Endothelial cell of umbilical vein (primary cell): ENCODE measurements around the gene TIMELESS. TPM values are rescaled to one million over a fixed set of nuclear protein-coding genes. Genes with fewer than 3 reads are reported as not detected.

Experiments
- BruUV-seq: library from RNA; stranded (reverse); fragments of 400-500 nt; replicated peaks from 2 replicates; lab custom pipeline; 2021; lab: Mats Ljungman, UMichigan
- CTCF ChIA-PET: fragments of 300-600, 350-600 bp; sonication (Branson Sonifier 250); formaldehyde crosslinking; loops from one replicate; lab custom pipeline; 2021; ENCODE audit warnings: antibody characterized with exemption, inconsistent platforms; lab: Charles Lee
- POLR2A ChIA-PET: fragments of 300-600, 350-600 bp; sonication (Branson Sonifier 250); formaldehyde crosslinking; loops from one replicate; lab custom pipeline; 2021; ENCODE audit warnings: antibody characterized with exemption, inconsistent platforms; lab: Charles Lee
- DNase-seq: peaks from one replicate; pipeline ENCODE4 v3.0.0-alpha.2; 2011; ENCODE audit warnings: low read depth, low spot score
- FAIRE-seq: peaks from 2 replicates; lab custom pipeline; 2011; peaks lifted over from hg19 to GRCh38; lab: Jason Lieb, UNC
- H2AFZ ChIP-seq: 2 replicates; pipeline ENCODE4 v1.6.0; 2012; ENCODE audit warnings: low read depth, low read length, control low read depth, inconsistent platforms
- H3K27ac ChIP-seq: 2 replicates; pipeline ENCODE4 v1.5.1; 2011; ENCODE audit warnings: low read depth, mild to moderate bottlenecking, control low read depth, low read length, moderate library complexity; ENCODE audit not compliant: insufficient read depth
- H3K27me3 ChIP-seq, 2 experiments: 2 replicates each; pipeline versions ENCODE4 v1.6.0 to v1.6.1; 2011; ENCODE audit warnings: low read length in 2 of 2, mixed read lengths in 1 of 2; ENCODE audit not compliant: control insufficient read depth in 2 of 2, insufficient read depth in 2 of 2
- H3K36me3 ChIP-seq, 2 experiments: 2 replicates in 1 of 2; 3 replicates in 1 of 2; pipeline ENCODE4 v1.5.1; 2011; ENCODE audit warnings: low read length in 2 of 2, mild to moderate bottlenecking in 1 of 2, moderate library complexity in 1 of 2; ENCODE audit not compliant: control insufficient read depth in 2 of 2, insufficient read depth in 2 of 2; ENCODE audit errors: extremely low read depth in 1 of 2
- H3K4me1 ChIP-seq: 3 replicates; pipeline ENCODE4 v1.5.1; 2011; ENCODE audit warnings: mild to moderate bottlenecking, low read length; ENCODE audit not compliant: control insufficient read depth, insufficient read depth; ENCODE audit errors: extremely low read depth
- H3K4me2 ChIP-seq: 2 replicates; pipeline ENCODE4 v1.6.1; 2011; ENCODE audit warnings: low read length, control low read depth, mixed read lengths; ENCODE audit not compliant: insufficient read depth
- H3K4me3 ChIP-seq, 3 experiments: fragments of 200-600 bp in 1 of 3; sonication (generic), shearing (Covaris generic) in 1 of 3; replicated peaks in 1 of 3; 2 replicates each; pipeline ENCODE4 v1.5.1; 2011 to 2016; ENCODE audit warnings: control low read depth in 3 of 3, low read length in 3 of 3, mild to moderate bottlenecking in 2 of 3, inconsistent platforms in 1 of 3, low read depth in 1 of 3, moderate library complexity in 1 of 3; ENCODE audit not compliant: insufficient read depth in 1 of 3
- H3K79me2 ChIP-seq: 2 replicates; pipeline ENCODE4 v1.6.0; 2012; ENCODE audit warnings: low read length, inconsistent platforms; ENCODE audit not compliant: control insufficient read depth, insufficient read depth
- H3K9ac ChIP-seq: replicated peaks from 2 replicates; pipeline ENCODE3; 2011; ENCODE audit warnings: low read length, control low read depth; ENCODE audit not compliant: insufficient read depth; ENCODE audit errors: extremely low read depth
- H3K9me1 ChIP-seq: replicated peaks from 3 replicates; pipeline ENCODE4 v1.6.0; 2011; ENCODE audit warnings: mild to moderate bottlenecking, low read length; ENCODE audit not compliant: control insufficient read depth, insufficient read depth; ENCODE audit errors: extremely low read depth
- H3K9me3 ChIP-seq: replicated peaks from 2 replicates; pipeline ENCODE4 v1.5.1; 2012; ENCODE audit warnings: low read length, inconsistent platforms; ENCODE audit not compliant: control insufficient read depth, insufficient read depth
- H4K20me1 ChIP-seq: replicated peaks from 2 replicates; pipeline ENCODE3; 2011; ENCODE audit warnings: mild to moderate bottlenecking, low read length; ENCODE audit not compliant: control insufficient read depth, insufficient read depth; ENCODE audit errors: extremely low read depth
- CTCF ChIP-seq, 2 donors: IDR thresholded peaks; 1 replicate in 1 of 2; 2 replicates in 1 of 2; pipeline ENCODE4 v1.5.1; 2011; ENCODE audit warnings: low read length in 2 of 2, mild to moderate bottlenecking in 2 of 2, moderate library complexity in 2 of 2, control low read depth in 1 of 2, inconsistent platforms in 1 of 2, low read depth in 1 of 2; ENCODE audit not compliant: insufficient read depth in 1 of 2; ENCODE audit errors: extremely low read depth in 1 of 2
- EZH2 ChIP-seq: IDR thresholded peaks from 2 replicates; pipeline ENCODE4 v1.6.1; 2012; ENCODE audit warnings: borderline replicate concordance, low read depth, mild to moderate bottlenecking, moderate library complexity, low read length, inconsistent platforms; ENCODE audit not compliant: severe bottlenecking
- FOS ChIP-seq: IDR thresholded peaks from 2 replicates; pipeline ENCODE4 v1.6.1; 2011; ENCODE audit warnings: mild to moderate bottlenecking, low read length, moderate library complexity, borderline replicate concordance; ENCODE audit not compliant: insufficient read depth
- GATA2 ChIP-seq: IDR thresholded peaks from 2 replicates; pipeline ENCODE4 v1.7.0; 2011; ENCODE audit warnings: low read depth, mild to moderate bottlenecking, moderate library complexity, mixed read lengths, low read length; ENCODE audit not compliant: insufficient read length, insufficient read depth
- JUN ChIP-seq: IDR thresholded peaks from 2 replicates; pipeline ENCODE4 v1.6.1; 2011; ENCODE audit warnings: borderline replicate concordance, low read depth; ENCODE audit not compliant: insufficient read length, insufficient read depth
- MAX ChIP-seq: IDR thresholded peaks from 2 replicates; pipeline ENCODE4 v1.6.1; 2011; ENCODE audit not compliant: insufficient read depth, insufficient read length
- MYC ChIP-seq: IDR thresholded peaks from one replicate; pipeline ENCODE4 v1.6.1; 2011; ENCODE audit warnings: mild to moderate bottlenecking, low read depth, low read length
- POLR2A ChIP-seq: IDR thresholded peaks from 2 replicates; pipeline ENCODE4 v1.6.1; 2012; ENCODE audit warnings: low read depth, mild to moderate bottlenecking, control low read depth, low read length
- POLR2AphosphoS5 ChIP-seq: IDR thresholded peaks from 2 replicates; pipeline ENCODE4 v1.6.1; 2012; ENCODE audit warnings: low read depth, mild to moderate bottlenecking, control low read depth, low read length, moderate library complexity; ENCODE audit not compliant: insufficient read depth
- dilution Hi-C: fragments of 300-500 bp; cut with MboI; formaldehyde crosslinking; loops from one replicate; pipeline ENCODE4 v1.15.0; 2019; ENCODE audit warnings: low sequenced_read_pairs; ENCODE audit not compliant: extremely low pct_ligation_motif_present
- intact Hi-C: fragments of 100-400 bp; cut with micrococcal nuclease; formaldehyde crosslinking; loops from one replicate; pipeline ENCODE4 v1.10.0; 2022
- polyA plus RNA-seq, 4 experiments: library from polyadenylated mRNA; depleted of rRNA in 3 of 4; stranded (reverse) in 3 of 4; unstranded in 1 of 4; fragments of >200 nt; gene quantifications; 2 replicates each; pipeline versions ENCODE4 v1.2.1 to v1.2.3, GENCODE V29; 2011 to 2012; ENCODE audit warnings: missing spikeins in 1 of 4
- total RNA-seq: library from RNA; stranded (reverse); gene quantifications from 2 replicates; pipeline ENCODE4 v1.2.3, GENCODE V29; 2021

Gene TIMELESS
- total and polyA plus RNA-seq, 2 donors (not counting 3 experiments of a cell fraction or from before 2014, with no cell fraction given) = 6.1 to 28.2 TPM

- no TSS peak for BruUV-seq
- Histone ChIP-seq H3K36me3 (no peaks in the 10 kb centered on the region), H3K4me3 (no peak overlapping the region), H3K27me3 (peaks cover 0 to 5% of the 10 kb centered on the region in 2 experiments), H4K20me1 (no peaks in the 10 kb centered on the region), H3K9me3 (no peaks in the 10 kb centered on the region), H3K4me2 (no peak overlapping the region), H3K4me1 (peaks cover 15% of the 10 kb centered on the region), H3K9ac (no peak overlapping the region), H3K9me1 (no peaks in the 10 kb centered on the region), H3K27ac (no peak overlapping the region), H3K79me2 (no peaks in the 10 kb centered on the region), H2AFZ (peak overlapping the region; percentile 48)
- DNase-seq (no peak), FAIRE-seq (peak; percentile 58)
- dilution Hi-C loops (no loop called here), intact Hi-C loops (no loop called here)
- POLR2A ChIA-PET = no interaction called here
- CTCF ChIA-PET = interaction anchor here (0.6 to 2.5 kb wide), 5 partner anchors 11 to 117 kb away, joined by 3 to 19 read pairs (median 3); no protein-coding TSS in a partner anchor
- TF ChIP-seq GATA2 (no peak), POLR2A (no peak), EZH2 (no peak), CTCF (IDR thresholded peaks at IDR 0.05; ENCODE audit: extremely low read depth in 1 of 2, insufficient read depth in 1 of 2, low read depth in 1 of 2, low read length in 2 of 2) (no peak), FOS (no peak), JUN (no peak), MYC (no peak), POLR2AphosphoS5 (no peak), MAX (no peak)
Observed at GRCh38 chr12:56450241-56450640, 1.0 kb upstream of the TIMELESS start.
